Activated naive CD8-positive, alpha-beta T cell treated with anti-CD3 and anti-CD28 coated beads, Interleukin-2, amount 10 ng/mL, durations not matched to agents 7 days and 5 days (primary cell): ENCODE measurements around the gene IPO11. TPM values are rescaled to one million over a fixed set of nuclear protein-coding genes. Genes with fewer than 3 reads are reported as not detected.
"Not testable (repeated sequence)": the region's sequence is repeated elsewhere in the genome, so short reads cannot be mapped to it uniquely, and the experiment has no call there.

ENCODE experiments used
- ATAC-seq: fragments of 150-1000 bp; cut with Tn5 transposase; one replicate; pipeline ENCODE4 v1.10.0; 2021; ENCODE audit warnings: low read depth, moderate library complexity
- POLR2A ChIA-PET: fragments of 350-600 bp; sonication (Branson Sonifier 250); formaldehyde crosslinking; loops from one replicate; lab custom pipeline; 2021; ENCODE audit warnings: antibody characterized with exemption; lab: Charles Lee
- DNase-seq: peaks from one replicate; pipeline ENCODE4 v3.0.0; 2021
- H3K27ac Mint-ChIP-seq: one replicate; pipeline ENCODE4 v1.8.0; 2022; ENCODE audit warnings: mild to moderate bottlenecking, mixed read lengths
- H3K27me3 Mint-ChIP-seq: one replicate; pipeline ENCODE4 v1.8.0; 2022; ENCODE audit warnings: mild to moderate bottlenecking, moderate library complexity, mixed read lengths
- H3K36me3 Mint-ChIP-seq: one replicate; pipeline ENCODE4 v1.8.0; 2021; ENCODE audit warnings: mild to moderate bottlenecking, mixed read lengths
- H3K4me1 Mint-ChIP-seq: one replicate; pipeline ENCODE4 v1.8.0; 2021; ENCODE audit warnings: mixed read lengths
- H3K4me3 Mint-ChIP-seq: one replicate; pipeline ENCODE4 v1.8.0; 2022; ENCODE audit warnings: mild to moderate bottlenecking, moderate library complexity, mixed read lengths
- H3K9me3 Mint-ChIP-seq: one replicate; pipeline ENCODE4 v1.8.0; 2021; ENCODE audit warnings: mixed read lengths
- total RNA-seq, 2 experiments: library from RNA; stranded (reverse); gene quantifications; one replicate each; pipeline ENCODE4 v1.2.3, GENCODE V29; 2021

IPO11 gene
- total RNA-seq, 2 experiments from 2014 or later: 26.5 to 26.6 TPM

DNA sequence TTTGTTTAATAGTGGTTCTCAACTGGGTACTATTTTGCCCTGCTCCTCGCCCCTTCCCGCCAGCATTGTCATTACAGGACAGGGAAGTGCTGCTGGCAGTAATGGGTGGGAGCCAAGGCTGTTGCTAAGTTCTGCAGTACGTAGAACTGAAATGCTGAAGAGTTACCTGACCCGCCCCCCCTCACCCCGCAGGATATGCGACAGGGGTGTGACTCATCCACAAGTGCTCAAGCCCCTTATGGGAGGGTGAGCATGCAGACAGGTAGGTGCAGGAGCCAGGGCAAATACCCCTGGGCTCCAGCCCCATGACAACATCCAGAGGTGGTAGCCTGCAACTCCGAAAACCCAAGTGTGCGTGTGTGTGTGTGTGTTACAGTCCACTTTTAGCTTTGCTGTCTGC lies 201.8 kb downstream of the IPO11 start:
- POLR2A ChIA-PET: no interaction called here
- no peak overlapping the region for H3K4me3 Mint-ChIP-seq
- ATAC-seq (no peak), DNase-seq (no peak)
- no peaks in the 10 kb centered on the region for H3K27me3 Mint-ChIP-seq
- H3K27ac Mint-ChIP-seq: no peak overlapping the region
- peaks cover 3% of the 10 kb centered on the region for H3K9me3 Mint-ChIP-seq
- peaks cover 3% of the 10 kb centered on the region for H3K4me1 Mint-ChIP-seq
- peaks cover 10% of the 10 kb centered on the region for H3K36me3 Mint-ChIP-seq

DNA sequence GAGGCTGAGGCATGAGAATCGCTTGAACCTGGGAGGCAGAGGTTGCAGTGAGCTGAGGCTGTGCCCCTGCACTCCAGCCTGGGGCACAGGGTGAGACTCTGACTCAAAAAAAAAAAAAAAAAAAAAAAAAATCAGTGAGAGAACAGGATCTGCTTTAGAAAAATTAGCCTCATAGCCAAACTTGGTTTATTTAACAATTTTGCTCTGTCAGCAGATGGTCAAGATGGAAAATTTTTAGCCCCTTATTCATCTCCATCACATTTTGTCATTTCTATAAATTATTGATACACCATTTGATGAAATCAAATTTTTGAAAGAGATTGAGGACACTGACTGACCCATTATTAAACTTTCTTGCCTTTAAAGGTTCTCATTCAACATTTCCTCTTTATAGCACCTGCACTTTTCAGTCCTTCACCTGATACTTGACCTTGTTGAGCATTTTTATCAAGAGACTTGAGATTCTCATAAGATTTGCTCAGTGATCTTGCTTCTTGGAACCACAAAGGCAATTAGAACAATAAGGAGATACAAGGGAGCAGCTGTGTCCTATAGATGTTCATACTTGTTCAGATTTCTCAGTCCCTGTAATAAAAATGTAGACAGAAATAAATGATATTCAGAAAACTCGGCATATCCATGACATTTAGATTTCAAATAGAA lies 204.2 kb downstream of the IPO11 start:
- Mint-ChIP-seq H3K27me3 (no peaks in the 10 kb centered on the region), H3K4me1 (peaks cover 3% of the 10 kb centered on the region), H3K36me3 (peaks cover 5% of the 10 kb centered on the region), H3K9me3 (no peaks in the 10 kb centered on the region), H3K4me3 (no peak overlapping the region), H3K27ac (no peak overlapping the region)
- POLR2A ChIA-PET: no interaction called here
- no peak for ATAC-seq
- DNase-seq: no peak

DNA sequence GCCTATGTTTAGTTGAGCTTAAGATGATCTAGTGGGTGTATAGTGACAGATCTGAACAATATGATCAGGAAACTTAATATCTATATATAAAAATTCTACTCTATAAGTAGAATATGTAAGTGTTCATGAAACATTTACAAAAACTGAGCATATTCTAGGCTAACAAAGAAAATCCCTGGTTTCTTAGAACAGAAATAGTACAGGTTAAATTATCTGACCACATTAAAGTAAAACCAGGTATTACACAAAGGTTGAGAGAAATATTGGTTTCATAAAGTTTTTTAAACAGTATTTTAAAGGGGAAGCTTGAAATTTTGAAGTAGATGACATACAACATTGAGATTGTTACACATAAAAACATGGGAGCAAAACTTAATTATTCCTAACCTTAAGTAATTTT lies 205.4 kb downstream of the IPO11 start:
- DNase-seq (no peak), ATAC-seq (no peak)
- H3K27ac Mint-ChIP-seq: no peak overlapping the region
- no peaks in the 10 kb centered on the region for H3K27me3 Mint-ChIP-seq
- peaks cover 3% of the 10 kb centered on the region for H3K4me1 Mint-ChIP-seq
- H3K4me3 Mint-ChIP-seq: no peak overlapping the region
- POLR2A ChIA-PET: no interaction called here
- H3K9me3 Mint-ChIP-seq: no peaks in the 10 kb centered on the region
- peaks cover 5% of the 10 kb centered on the region for H3K36me3 Mint-ChIP-seq

DNA sequence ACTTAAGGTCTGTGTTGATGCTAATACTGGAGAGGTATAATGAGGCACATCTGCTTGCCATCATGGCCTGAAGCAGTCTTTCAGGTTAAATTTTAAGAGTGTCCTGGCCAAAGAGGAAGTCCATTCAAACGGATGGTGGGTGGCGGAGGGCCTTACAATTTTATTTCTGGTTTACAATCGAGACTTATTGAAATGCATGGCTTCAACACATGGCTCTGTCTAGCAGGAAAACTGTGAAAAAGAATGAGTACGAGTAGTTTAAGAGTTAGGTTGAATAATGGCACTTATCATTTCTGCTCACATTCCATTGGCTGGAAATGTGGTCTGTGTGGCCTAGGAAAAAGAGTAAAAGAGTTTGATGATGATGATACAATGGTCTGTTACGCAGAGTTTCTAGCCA lies 208.2 kb downstream of the IPO11 start:
- Mint-ChIP-seq H3K27ac (no peak overlapping the region), H3K9me3 (no peaks in the 10 kb centered on the region), H3K27me3 (no peaks in the 10 kb centered on the region), H3K4me3 (no peak overlapping the region), H3K36me3 (no peaks in the 10 kb centered on the region), H3K4me1 (peaks cover 3% of the 10 kb centered on the region)
- POLR2A ChIA-PET: no interaction called here
- ATAC-seq (no peak), DNase-seq (no peak)

DNA sequence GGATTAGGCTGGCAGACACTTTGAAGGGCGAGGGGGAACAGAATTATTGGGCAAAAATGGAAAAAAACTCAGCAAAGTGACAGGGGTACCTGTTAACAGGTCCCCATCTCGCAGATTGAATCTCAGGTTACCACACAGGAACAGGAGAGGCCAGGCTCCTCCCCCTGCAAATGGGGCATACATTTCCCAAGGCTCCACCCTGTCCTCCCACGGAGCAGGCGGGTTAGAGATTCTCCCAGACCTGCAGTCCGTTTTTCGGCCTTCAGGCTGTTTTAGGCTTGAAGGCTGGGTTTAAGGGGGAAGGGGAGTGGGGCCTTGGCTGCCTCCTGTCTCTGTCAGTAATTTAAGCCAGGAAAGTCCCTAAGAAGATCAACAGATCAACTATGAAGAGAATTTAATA lies 208.7 kb downstream of the IPO11 start:
- no peaks in the 10 kb centered on the region for H3K36me3 Mint-ChIP-seq
- DNase-seq (no peak), ATAC-seq (no peak)
- no peaks in the 10 kb centered on the region for H3K27me3 Mint-ChIP-seq
- peaks cover 3% of the 10 kb centered on the region for H3K4me1 Mint-ChIP-seq
- H3K4me3 Mint-ChIP-seq: no peak overlapping the region
- no peaks in the 10 kb centered on the region for H3K9me3 Mint-ChIP-seq
- POLR2A ChIA-PET: no interaction called here
- no peak overlapping the region for H3K27ac Mint-ChIP-seq

DNA sequence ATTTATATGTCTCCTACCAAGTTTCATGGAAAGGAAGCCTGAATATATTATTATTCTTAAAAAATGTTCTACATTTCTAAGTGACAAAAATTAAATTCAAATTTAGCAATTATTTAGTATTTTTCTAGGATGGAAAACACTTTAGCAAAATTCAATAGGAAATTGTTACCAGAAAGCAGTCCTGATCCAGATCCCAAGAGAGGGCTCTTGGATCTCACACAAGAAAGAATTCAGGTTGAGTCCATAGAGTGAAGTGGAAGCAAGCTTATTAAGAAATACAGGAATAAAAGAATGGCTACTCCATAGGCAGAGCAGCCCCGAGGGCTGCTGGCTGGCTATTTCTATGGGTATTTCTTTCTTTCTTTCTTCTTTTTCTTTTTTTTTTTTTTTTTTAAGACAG lies 210.7 kb downstream of the IPO11 start:
- H3K36me3 Mint-ChIP-seq: no peaks in the 10 kb centered on the region
- H3K4me1 Mint-ChIP-seq: no peaks in the 10 kb centered on the region
- H3K4me3 Mint-ChIP-seq: no peak overlapping the region
- H3K27ac Mint-ChIP-seq: no peak overlapping the region
- ATAC-seq (no peak), DNase-seq (no peak)
- no peaks in the 10 kb centered on the region for H3K9me3 Mint-ChIP-seq
- POLR2A ChIA-PET: no interaction called here
- H3K27me3 Mint-ChIP-seq: no peaks in the 10 kb centered on the region

DNA sequence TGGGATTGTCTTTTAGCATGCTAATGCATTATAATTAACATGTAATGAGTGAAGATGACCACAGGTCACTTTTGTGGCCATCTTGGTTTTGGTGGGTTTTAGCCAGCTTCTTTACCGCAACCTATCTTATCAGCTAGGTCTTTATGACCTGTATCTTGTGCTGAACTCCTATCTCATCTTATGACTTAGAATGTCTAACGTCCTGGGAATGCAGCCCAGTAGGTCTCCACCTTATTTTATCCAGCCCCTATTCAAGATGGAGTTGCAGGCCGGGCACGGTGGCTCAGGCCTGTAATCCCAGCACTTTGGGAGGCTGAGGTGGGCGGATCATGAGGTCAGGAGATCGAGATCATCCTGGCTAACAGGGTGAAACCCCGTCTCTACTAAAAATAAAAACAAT lies 211.9 kb downstream of the IPO11 start:
- H3K36me3 Mint-ChIP-seq, DNase-seq, H3K27me3 Mint-ChIP-seq, POLR2A ChIA-PET, H3K27ac Mint-ChIP-seq, H3K9me3 Mint-ChIP-seq, H3K4me1 Mint-ChIP-seq, ATAC-seq, H3K4me3 Mint-ChIP-seq: not testable (repeated sequence)

DNA sequence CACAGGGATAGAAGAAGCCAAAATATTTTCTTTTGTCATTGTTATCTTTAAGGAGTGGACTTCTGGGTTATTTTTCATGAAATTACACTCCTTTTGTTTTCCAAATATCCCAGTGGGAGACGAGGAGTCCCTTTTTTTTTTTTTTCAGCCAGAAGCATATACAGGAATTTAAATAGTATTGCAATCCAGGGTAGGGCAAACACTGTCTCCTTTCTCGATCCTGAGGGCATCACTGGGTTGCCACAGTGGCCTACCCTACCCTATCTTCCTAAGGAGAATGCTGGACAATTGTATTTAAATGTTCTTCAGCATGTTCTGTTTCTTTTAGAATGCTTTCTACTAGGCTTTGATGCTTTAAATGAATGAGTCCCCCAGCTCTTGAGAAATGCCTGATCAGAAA lies 214.0 kb downstream of the IPO11 start:
- Mint-ChIP-seq H3K4me3 (no peak overlapping the region), H3K27ac (no peak overlapping the region), H3K9me3 (no peaks in the 10 kb centered on the region), H3K36me3 (peaks cover 2% of the 10 kb centered on the region), H3K27me3 (no peaks in the 10 kb centered on the region), H3K4me1 (no peaks in the 10 kb centered on the region)
- DNase-seq (no peak), ATAC-seq (no peak)
- POLR2A ChIA-PET: no interaction called here

DNA sequence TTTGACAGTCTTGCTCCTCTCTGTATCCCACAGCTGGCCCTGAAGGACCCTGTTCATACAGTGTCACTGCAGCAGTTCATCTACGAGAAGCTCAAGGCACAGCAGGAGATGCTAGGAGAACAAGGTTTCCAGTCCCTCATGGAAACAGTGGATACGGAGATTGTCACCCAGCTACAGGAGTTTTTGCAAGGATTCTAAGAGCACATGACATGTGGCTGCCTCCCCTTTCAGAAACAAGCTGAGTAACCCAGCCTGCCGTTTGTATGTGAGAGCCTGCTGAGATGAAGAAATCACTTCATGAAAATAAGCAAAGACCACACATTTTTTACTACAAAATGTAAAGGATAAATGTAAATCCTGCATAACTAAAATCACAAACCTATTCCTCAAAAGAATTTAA lies 214.6 kb downstream of the IPO11 start:
- POLR2A ChIA-PET: no interaction called here
- no peak for DNase-seq
- no peaks in the 10 kb centered on the region for H3K27me3 Mint-ChIP-seq
- no peak overlapping the region for H3K4me3 Mint-ChIP-seq
- H3K36me3 Mint-ChIP-seq: peaks cover 2% of the 10 kb centered on the region
- no peaks in the 10 kb centered on the region for H3K9me3 Mint-ChIP-seq
- no peaks in the 10 kb centered on the region for H3K4me1 Mint-ChIP-seq
- ATAC-seq: no peak
- no peak overlapping the region for H3K27ac Mint-ChIP-seq

DNA sequence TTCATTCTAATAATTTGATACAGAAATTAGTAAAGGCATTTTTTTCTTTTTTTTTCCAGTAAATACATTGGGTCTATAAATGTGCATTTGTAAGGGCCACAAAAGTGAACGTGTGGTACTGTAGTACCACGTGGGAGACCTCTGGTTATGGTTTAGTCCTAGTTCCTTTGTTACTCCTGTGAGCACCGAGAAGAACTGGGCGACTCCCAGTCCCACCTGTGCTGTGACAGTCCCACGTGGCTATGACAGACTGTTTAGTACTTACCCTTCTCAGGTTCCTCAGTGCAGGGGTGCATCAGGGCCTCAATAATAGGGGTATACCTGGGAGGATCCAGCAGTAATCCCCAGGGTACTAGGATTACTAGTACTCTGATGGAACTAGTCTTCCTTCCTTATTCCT lies 215.3 kb downstream of the IPO11 start:
- no peaks in the 10 kb centered on the region for H3K27me3 Mint-ChIP-seq
- H3K4me1 Mint-ChIP-seq: no peaks in the 10 kb centered on the region
- no peak overlapping the region for H3K27ac Mint-ChIP-seq
- POLR2A ChIA-PET: no interaction called here
- no peak overlapping the region for H3K4me3 Mint-ChIP-seq
- DNase-seq (no peak), ATAC-seq (no peak)
- H3K9me3 Mint-ChIP-seq: no peaks in the 10 kb centered on the region
- H3K36me3 Mint-ChIP-seq: peaks cover 2% of the 10 kb centered on the region

DNA sequence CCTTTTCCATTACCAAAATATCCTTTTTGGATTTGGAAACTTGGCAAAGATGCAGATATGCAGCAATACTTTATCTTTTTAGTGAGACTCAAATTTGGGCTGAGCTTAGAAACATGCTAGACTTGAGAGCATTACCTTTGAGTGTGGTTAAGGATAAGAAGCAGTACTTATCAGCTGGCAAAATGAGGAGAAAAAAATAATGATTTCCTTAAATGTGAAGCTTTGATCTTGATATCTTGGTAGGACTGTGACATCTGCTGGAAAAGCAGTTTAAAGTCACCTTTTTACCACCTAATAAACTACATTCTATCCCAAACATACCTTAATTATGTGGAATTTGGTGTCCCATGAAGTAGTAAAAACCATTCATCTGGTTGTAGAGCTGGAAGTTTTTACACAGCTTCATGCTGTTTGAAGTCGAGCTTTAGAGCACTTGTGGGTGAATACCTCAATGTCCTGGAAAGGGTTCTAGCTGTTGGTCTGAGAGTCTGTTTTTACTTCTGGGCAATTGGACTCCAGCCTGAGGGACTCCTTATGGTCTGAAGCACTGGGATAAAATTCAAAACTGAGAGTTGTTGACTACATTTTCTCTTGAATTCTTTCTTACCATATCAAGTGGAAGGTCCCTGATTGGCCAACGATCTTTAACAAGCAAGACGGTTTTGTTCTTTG lies 219.5 kb downstream of the IPO11 start:
- Mint-ChIP-seq H3K27me3 (no peaks in the 10 kb centered on the region), H3K36me3 (peaks cover 3% of the 10 kb centered on the region), H3K4me3 (no peak overlapping the region), H3K4me1 (no peaks in the 10 kb centered on the region), H3K9me3 (no peaks in the 10 kb centered on the region), H3K27ac (no peak overlapping the region)
- DNase-seq (no peak), ATAC-seq (no peak)
- POLR2A ChIA-PET: no interaction called here

DNA sequence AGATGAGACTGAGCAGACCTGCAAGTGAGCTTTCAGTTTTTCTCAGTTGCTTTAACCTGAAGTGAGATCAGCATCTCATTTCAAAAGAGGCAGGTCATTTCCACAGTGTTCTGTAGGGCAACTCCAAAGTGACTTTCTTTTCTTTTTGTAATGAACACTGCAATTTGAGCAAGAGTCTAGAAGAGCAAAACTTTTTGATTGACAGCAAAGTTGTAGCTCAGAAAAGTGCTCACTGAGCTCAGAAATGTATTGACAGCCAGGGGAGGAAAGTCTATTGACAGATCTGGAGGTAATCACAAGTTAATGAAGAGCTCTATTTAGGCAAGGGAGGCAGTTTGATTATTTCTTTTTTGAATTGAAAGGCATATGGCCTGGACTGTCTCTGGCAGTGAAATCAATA lies 220.7 kb downstream of the IPO11 start:
- no peaks in the 10 kb centered on the region for H3K9me3 Mint-ChIP-seq
- POLR2A ChIA-PET: no interaction called here
- no peaks in the 10 kb centered on the region for H3K4me1 Mint-ChIP-seq
- no peak overlapping the region for H3K27ac Mint-ChIP-seq
- H3K4me3 Mint-ChIP-seq: no peak overlapping the region
- peaks cover 3% of the 10 kb centered on the region for H3K36me3 Mint-ChIP-seq
- no peaks in the 10 kb centered on the region for H3K27me3 Mint-ChIP-seq
- no peak for ATAC-seq
- DNase-seq: no peak

DNA sequence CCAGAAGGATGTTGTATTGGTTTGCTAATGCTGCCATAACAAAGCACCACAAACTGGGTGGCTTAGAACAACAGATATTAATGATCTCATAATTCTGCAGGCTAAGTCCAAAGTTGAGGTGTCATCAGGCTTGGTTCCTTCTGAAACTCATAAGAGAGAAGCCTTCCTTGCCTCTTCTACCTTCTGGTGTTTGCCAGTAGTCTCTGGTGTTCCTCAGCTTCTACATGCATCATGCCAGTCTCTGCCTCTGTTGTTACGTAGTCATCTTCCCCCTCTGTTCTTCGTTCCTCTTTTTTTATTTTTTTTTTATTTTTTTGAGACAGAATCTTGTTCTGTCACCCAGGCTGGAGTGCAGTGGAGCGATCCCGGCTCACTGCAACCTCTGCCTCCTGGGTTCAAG lies 227.9 kb downstream of the IPO11 start:
- Mint-ChIP-seq H3K36me3 (peaks cover 4% of the 10 kb centered on the region), H3K27ac (no peak overlapping the region), H3K9me3 (peaks cover 3% of the 10 kb centered on the region), H3K27me3 (no peaks in the 10 kb centered on the region), H3K4me3 (no peak overlapping the region), H3K4me1 (no peaks in the 10 kb centered on the region)
- no peak for ATAC-seq
- POLR2A ChIA-PET: no interaction called here
- no peak for DNase-seq

DNA sequence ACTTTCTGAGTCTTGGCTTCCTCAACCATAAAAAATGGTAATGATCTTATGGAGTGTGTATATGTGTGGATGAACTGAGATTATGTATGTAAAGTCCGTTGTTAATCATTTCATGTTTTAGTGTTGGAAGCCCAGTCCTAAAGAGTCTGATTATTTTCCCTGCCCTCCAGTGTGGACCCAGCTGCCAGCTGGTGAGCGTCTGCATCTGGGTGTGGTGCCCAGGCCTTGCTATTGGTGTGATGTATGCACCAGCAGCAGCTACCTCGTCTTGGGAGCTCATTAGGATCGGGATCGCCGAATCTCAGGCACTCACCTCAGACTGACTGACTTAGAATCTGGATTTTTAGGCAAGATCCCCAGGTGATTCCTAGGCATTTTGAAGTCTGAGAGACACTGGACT lies 229.9 kb downstream of the IPO11 start:
- Mint-ChIP-seq H3K27me3 (no peaks in the 10 kb centered on the region), H3K4me3 (no peak overlapping the region), H3K27ac (no peak overlapping the region), H3K4me1 (no peaks in the 10 kb centered on the region), H3K36me3 (peaks cover 5% of the 10 kb centered on the region), H3K9me3 (peaks cover 3% of the 10 kb centered on the region)
- POLR2A ChIA-PET: no interaction called here
- no peak for DNase-seq
- no peak for ATAC-seq
